ENCODE data around the gene CPNE6. TPM values are rescaled to one million over a fixed set of nuclear protein-coding genes. Genes with fewer than 3 reads are reported as not detected.

CPNE6 gene
- total and polyA plus RNA-seq, 2 of the 13 experiments (the other 11 are each of a cell fraction or from before 2014, with no cell fraction given), result not detected

DNA sequence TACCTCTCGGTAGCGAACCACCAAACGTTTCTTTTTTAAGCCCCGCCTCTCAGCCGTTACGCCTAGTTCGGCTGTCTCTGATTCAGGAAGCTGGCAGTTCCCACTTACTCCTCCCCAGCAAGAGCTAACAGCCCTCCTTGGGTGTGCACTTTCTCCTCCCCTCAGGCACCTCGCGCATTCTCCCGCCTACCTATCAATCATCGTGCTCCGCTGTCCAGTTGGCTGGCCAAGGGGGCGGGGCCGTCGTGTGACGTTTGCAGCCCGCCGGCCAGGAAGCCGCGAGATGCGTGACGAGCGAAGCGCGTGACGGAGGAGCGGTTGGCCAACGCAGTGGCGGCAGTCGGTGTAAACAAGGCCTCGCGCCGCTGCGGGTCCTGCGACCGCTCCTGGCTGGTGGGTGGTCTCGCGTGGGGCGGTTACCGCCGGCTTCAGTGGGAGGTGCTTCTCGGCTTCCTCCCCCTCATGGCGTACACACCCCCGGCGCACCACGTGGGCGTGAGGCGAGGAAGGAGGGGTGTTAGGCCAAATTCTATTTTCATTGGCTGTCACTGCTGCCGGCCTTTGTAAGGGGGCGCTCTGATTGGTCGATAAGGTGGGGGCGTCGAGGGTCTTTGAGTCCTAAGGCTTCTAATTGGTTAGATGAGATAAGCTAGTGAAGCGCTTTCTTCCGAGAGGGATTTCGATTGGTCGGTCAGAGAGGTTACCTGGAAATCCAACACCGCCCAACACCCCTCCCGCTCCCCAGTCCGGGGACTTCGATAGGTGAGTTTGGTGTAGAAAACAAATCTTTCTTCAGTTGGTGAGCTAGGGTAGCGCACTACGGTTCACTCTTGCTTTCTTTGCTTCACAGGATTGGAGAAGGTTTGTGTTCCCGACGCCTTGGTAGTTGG, 43.4 kb downstream of the CPNE6 start, which contains the start of the genes DCAF11 and NRL (continued):
- TF ChIP-seq FOXO4 (CRISPR knock-in tag; conservative IDR thresholded peaks at IDR 0.05), result no peak
- TF ChIP-seq, protein P1, sequence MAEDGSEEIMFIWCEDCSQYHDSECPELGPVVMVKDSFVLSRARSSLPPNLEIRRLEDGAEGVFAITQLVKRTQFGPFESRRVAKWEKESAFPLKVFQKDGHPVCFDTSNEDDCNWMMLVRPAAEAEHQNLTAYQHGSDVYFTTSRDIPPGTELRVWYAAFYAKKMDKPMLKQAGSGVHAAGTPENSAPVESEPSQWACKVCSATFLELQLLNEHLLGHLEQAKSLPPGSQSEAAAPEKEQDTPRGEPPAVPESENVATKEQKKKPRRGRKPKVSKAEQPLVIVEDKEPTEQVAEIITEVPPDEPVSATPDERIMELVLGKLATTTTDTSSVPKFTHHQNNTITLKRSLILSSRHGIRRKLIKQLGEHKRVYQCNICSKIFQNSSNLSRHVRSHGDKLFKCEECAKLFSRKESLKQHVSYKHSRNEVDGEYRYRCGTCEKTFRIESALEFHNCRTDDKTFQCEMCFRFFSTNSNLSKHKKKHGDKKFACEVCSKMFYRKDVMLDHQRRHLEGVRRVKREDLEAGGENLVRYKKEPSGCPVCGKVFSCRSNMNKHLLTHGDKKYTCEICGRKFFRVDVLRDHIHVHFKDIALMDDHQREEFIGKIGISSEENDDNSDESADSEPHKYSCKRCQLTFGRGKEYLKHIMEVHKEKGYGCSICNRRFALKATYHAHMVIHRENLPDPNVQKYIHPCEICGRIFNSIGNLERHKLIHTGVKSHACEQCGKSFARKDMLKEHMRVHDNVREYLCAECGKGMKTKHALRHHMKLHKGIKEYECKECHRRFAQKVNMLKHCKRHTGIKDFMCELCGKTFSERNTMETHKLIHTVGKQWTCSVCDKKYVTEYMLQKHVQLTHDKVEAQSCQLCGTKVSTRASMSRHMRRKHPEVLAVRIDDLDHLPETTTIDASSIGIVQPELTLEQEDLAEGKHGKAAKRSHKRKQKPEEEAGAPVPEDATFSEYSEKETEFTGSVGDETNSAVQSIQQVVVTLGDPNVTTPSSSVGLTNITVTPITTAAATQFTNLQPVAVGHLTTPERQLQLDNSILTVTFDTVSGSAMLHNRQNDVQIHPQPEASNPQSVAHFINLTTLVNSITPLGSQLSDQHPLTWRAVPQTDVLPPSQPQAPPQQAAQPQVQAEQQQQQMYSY (CRISPR knock-in tag; IDR thresholded peaks at IDR 0.05), result no peak
- TF ChIP-seq PRDM10 (CRISPR knock-in tag; IDR thresholded peaks at IDR 0.05; ENCODE audit: low read depth), result peak; percentile 88
- peak; percentile 89 for TF ChIP-seq ZNF614 (CRISPR knock-in tag; IDR thresholded peaks at IDR 0.05; ENCODE audit: borderline replicate concordance)
- TF ChIP-seq, protein P2, sequence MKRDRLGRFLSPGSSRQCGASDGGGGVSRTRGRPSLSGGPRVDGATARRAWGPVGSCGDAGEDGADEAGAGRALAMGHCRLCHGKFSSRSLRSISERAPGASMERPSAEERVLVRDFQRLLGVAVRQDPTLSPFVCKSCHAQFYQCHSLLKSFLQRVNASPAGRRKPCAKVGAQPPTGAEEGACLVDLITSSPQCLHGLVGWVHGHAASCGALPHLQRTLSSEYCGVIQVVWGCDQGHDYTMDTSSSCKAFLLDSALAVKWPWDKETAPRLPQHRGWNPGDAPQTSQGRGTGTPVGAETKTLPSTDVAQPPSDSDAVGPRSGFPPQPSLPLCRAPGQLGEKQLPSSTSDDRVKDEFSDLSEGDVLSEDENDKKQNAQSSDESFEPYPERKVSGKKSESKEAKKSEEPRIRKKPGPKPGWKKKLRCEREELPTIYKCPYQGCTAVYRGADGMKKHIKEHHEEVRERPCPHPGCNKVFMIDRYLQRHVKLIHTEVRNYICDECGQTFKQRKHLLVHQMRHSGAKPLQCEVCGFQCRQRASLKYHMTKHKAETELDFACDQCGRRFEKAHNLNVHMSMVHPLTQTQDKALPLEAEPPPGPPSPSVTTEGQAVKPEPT (CRISPR knock-in tag; IDR thresholded peaks at IDR 0.05; ENCODE audit: low read depth), result peak; percentile 55
- 0 out of 2 replicates have a peak, but pooled peaks have one; percentile 68 for TF ChIP-seq IRX3 (CRISPR knock-in tag; IDR thresholded peaks at IDR 0.05; ENCODE audit: borderline replicate concordance, low read depth)
- no peak for TF ChIP-seq ZFAT (CRISPR knock-in tag; conservative IDR thresholded peaks at IDR 0.05)
- TF ChIP-seq PTBP1 (IDR thresholded peaks at IDR 0.05; ENCODE audit: low read depth, low read length, poor library complexity, severe bottlenecking), result peak; percentile 99
- peak; percentile 87 for TF ChIP-seq SIN3A (IDR thresholded peaks at IDR 0.05; ENCODE audit: borderline replicate concordance, low read depth, low read length)
- peak; percentile 88; the same call in 1 of the 2 replicates for TF ChIP-seq ZNF790 (CRISPR knock-in tag; IDR thresholded peaks at IDR 0.05; ENCODE audit: borderline replicate concordance)
- TF ChIP-seq ZNF816 (CRISPR knock-in tag; IDR thresholded peaks at IDR 0.05; ENCODE audit: borderline replicate concordance), result no peak

Measured in HepG2 (cell line).